Measurements from ENCODE around the gene NDUFB3.

GRCh38 chr2:201090574-201090973, 18.8 kb downstream of the NDUFB3 start:
- TF ChIP-seq, protein P1, sequence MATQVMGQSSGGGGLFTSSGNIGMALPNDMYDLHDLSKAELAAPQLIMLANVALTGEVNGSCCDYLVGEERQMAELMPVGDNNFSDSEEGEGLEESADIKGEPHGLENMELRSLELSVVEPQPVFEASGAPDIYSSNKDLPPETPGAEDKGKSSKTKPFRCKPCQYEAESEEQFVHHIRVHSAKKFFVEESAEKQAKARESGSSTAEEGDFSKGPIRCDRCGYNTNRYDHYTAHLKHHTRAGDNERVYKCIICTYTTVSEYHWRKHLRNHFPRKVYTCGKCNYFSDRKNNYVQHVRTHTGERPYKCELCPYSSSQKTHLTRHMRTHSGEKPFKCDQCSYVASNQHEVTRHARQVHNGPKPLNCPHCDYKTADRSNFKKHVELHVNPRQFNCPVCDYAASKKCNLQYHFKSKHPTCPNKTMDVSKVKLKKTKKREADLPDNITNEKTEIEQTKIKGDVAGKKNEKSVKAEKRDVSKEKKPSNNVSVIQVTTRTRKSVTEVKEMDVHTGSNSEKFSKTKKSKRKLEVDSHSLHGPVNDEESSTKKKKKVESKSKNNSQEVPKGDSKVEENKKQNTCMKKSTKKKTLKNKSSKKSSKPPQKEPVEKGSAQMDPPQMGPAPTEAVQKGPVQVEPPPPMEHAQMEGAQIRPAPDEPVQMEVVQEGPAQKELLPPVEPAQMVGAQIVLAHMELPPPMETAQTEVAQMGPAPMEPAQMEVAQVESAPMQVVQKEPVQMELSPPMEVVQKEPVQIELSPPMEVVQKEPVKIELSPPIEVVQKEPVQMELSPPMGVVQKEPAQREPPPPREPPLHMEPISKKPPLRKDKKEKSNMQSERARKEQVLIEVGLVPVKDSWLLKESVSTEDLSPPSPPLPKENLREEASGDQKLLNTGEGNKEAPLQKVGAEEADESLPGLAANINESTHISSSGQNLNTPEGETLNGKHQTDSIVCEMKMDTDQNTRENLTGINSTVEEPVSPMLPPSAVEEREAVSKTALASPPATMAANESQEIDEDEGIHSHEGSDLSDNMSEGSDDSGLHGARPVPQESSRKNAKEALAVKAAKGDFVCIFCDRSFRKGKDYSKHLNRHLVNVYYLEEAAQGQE (IDR thresholded peaks at IDR 0.05) = no peak
- no peak for TF ChIP-seq CTCF (IDR thresholded peaks at IDR 0.05)
- no peak for TF ChIP-seq POLR2A (IDR thresholded peaks at IDR 0.05; ENCODE audit: low read length)
- no peak for TF ChIP-seq JUNB (IDR thresholded peaks at IDR 0.05)
